Stomach smooth muscle (tissue), 2 donors: ENCODE measurements around the gene PCDHGA2.
"Not testable (repeated sequence)": the region's sequence is repeated elsewhere in the genome, so short reads cannot be mapped to it uniquely, and the experiment has no call there.

Experiments used
- H3K27ac ChIP-seq: one replicate; pipeline ENCODE4 v1.7.0; 2013; ENCODE audit warnings: mild to moderate bottlenecking, low read length, inconsistent platforms
- H3K27me3 ChIP-seq, 2 donors: one replicate each; pipeline ENCODE4 v1.7.0; 2013; ENCODE audit warnings: low read length in 2 of 2; ENCODE audit not compliant: insufficient read depth in 2 of 2, control insufficient read depth in 1 of 2
- H3K36me3 ChIP-seq, 2 donors: one replicate each; pipeline ENCODE4 v1.7.0; 2013; ENCODE audit warnings: low read length in 2 of 2; ENCODE audit not compliant: control insufficient read depth in 2 of 2, insufficient read depth in 2 of 2
- H3K4me1 ChIP-seq: one replicate; pipeline ENCODE4 v1.7.0; 2013; ENCODE audit warnings: low read length; ENCODE audit not compliant: control insufficient read depth, insufficient read depth
- H3K4me3 ChIP-seq, 2 donors: one replicate each; pipeline ENCODE4 v1.7.0; 2013; ENCODE audit warnings: low read length in 2 of 2
- H3K9ac ChIP-seq, 2 donors: one replicate each; pipeline ENCODE4 v1.7.0; 2013; ENCODE audit warnings: low read length in 2 of 2, mild to moderate bottlenecking in 1 of 2
- H3K9me3 ChIP-seq, 2 donors: one replicate each; pipeline ENCODE4 v1.7.0; 2013; ENCODE audit warnings: low read length in 2 of 2; ENCODE audit not compliant: control insufficient read depth in 2 of 2
- donor health status: healthy.
- donor health status: Pancreatic carcinoma.

Gene PCDHGA2

GRCh38 chr5:141338538-141339306, at the start of gene PCDHGA2:
Gene PCDHGA2, plus strand, starts transcription at chr5:141338760.
- Histone ChIP-seq H3K27ac (no peak within 1 kb of the TSS), H3K4me3 (peak within 1 kb of the TSS; percentile 50 to 60), H3K4me1 (no peaks in the 10 kb centered on the region), H3K9me3 (peaks cover 41 to 50% of the 10 kb centered on the region in 2 donors), H3K27me3 (no peaks in the 10 kb centered on the region), H3K36me3 (no peaks in the 10 kb centered on the region), H3K9ac (no peak within 1 kb of the TSS)

GRCh38 chr5:141298376-141298775, 40.2 kb upstream of the PCDHGA2 start:
- H3K4me1 ChIP-seq, result no peaks in the 10 kb centered on the region
- H3K9ac ChIP-seq, result no peak overlapping the region
- H3K36me3 ChIP-seq, result peaks cover 0 to 3% of the 10 kb centered on the region in 2 donors
- H3K4me3 ChIP-seq, result no peak overlapping the region
- no peaks in the 10 kb centered on the region for H3K27me3 ChIP-seq
- H3K27ac ChIP-seq, result no peak overlapping the region
- H3K9me3 ChIP-seq, result peaks cover 29 to 52% of the 10 kb centered on the region in 2 donors

- no peaks in the 10 kb centered on the region for H3K4me1 ChIP-seq
- H3K27me3 ChIP-seq, result no peaks in the 10 kb centered on the region
- no peak within 1 kb of the TSS for H3K9ac ChIP-seq
- H3K27ac ChIP-seq, result no peak within 1 kb of the TSS
- no peaks in the 10 kb centered on the region for H3K36me3 ChIP-seq
- peaks cover 32 to 73% of the 10 kb centered on the region in 2 donors for H3K9me3 ChIP-seq
- H3K4me3 ChIP-seq, result peak within 1 kb of the TSS in 1 of 2 donors; percentile 14
Measured at GRCh38 chr5:141303756-141304155, 34.8 kb upstream of the PCDHGA2 start, which contains the start of gene SLC25A2. Gene SLC25A2, minus strand, starts transcription at chr5:141304049. Its CDS starts 184 bp downstream, at chr5:141303865.

GRCh38 chr5:141306630-141307029, 31.9 kb upstream of the PCDHGA2 start:
- Histone ChIP-seq H3K4me3 (no peak overlapping the region), H3K27me3 (no peaks in the 10 kb centered on the region), H3K9ac (no peak overlapping the region), H3K4me1 (no peaks in the 10 kb centered on the region), H3K27ac (no peak overlapping the region), H3K9me3 (peaks cover 30 to 64% of the 10 kb centered on the region in 2 donors), H3K36me3 (peaks cover 0 to 2% of the 10 kb centered on the region in 2 donors)

- peaks cover 2 to 11% of the 10 kb centered on the region in 2 donors for H3K36me3 ChIP-seq
- H3K4me1 ChIP-seq, result no peaks in the 10 kb centered on the region
- no peaks in the 10 kb centered on the region for H3K27me3 ChIP-seq
- no peak overlapping the region for H3K4me3 ChIP-seq
- H3K9me3 ChIP-seq, result peaks cover 26 to 57% of the 10 kb centered on the region in 2 donors
- H3K9ac ChIP-seq, result no peak overlapping the region
- no peak overlapping the region for H3K27ac ChIP-seq
Measured at GRCh38 chr5:141313711-141314110, 24.8 kb upstream of the PCDHGA2 start.

GRCh38 chr5:141316963-141317362, 21.6 kb upstream of the PCDHGA2 start:
- H3K27ac ChIP-seq, H3K27me3 ChIP-seq, H3K9ac ChIP-seq, H3K4me1 ChIP-seq, H3K4me3 ChIP-seq: not testable (repeated sequence)
- Histone ChIP-seq H3K36me3 (peaks cover 6 to 21% of the 10 kb centered on the region in 2 donors), H3K9me3 (peaks cover 33 to 57% of the 10 kb centered on the region in 2 donors)

- peaks cover 28 to 46% of the 10 kb centered on the region in 2 donors for H3K9me3 ChIP-seq
- no peaks in the 10 kb centered on the region for H3K27me3 ChIP-seq
- H3K27ac ChIP-seq, result no peak overlapping the region
- no peaks in the 10 kb centered on the region for H3K4me1 ChIP-seq
- peak overlapping the region; percentile 84 to 90 for H3K4me3 ChIP-seq
- no peak overlapping the region for H3K9ac ChIP-seq
- H3K36me3 ChIP-seq, result peaks cover 6 to 21% of the 10 kb centered on the region in 2 donors
Measured at GRCh38 chr5:141319202-141319601, 19.4 kb upstream of the PCDHGA2 start.

- H3K4me1 ChIP-seq, result no peaks in the 10 kb centered on the region
- peaks cover 6 to 21% of the 10 kb centered on the region in 2 donors for H3K36me3 ChIP-seq
- no peak overlapping the region for H3K9ac ChIP-seq
- H3K4me3 ChIP-seq, result peak overlapping the region; percentile 84 to 90
- H3K27me3 ChIP-seq, result no peaks in the 10 kb centered on the region
- no peak overlapping the region for H3K27ac ChIP-seq
- peaks cover 28 to 46% of the 10 kb centered on the region in 2 donors for H3K9me3 ChIP-seq
Measured at GRCh38 chr5:141319699-141320098, 18.9 kb upstream of the PCDHGA2 start.

- Histone ChIP-seq H3K4me1 (no peaks in the 10 kb centered on the region), H3K27me3 (no peaks in the 10 kb centered on the region), H3K4me3 (peak within 1 kb of the TSS; percentile 84 to 90), H3K27ac (peak within 1 kb of the TSS; percentile 90), H3K9me3 (peaks cover 26 to 40% of the 10 kb centered on the region in 2 donors), H3K36me3 (peaks cover 6 to 21% of the 10 kb centered on the region in 2 donors), H3K9ac (peak within 1 kb of the TSS; percentile 89 to 92)
Measured at GRCh38 chr5:141320225-141321169, 18.1 kb upstream of the PCDHGA2 start, which contains the start of gene TAF7. Gene TAF7, minus strand, starts transcription at chr5:141320784. Its CDS starts 740 bp downstream, at chr5:141320044.

GRCh38 chr5:141322261-141322660, 16.3 kb upstream of the PCDHGA2 start:
- Histone ChIP-seq H3K4me3 (no peak overlapping the region), H3K9me3 (peaks cover 22 to 31% of the 10 kb centered on the region in 2 donors), H3K27me3 (no peaks in the 10 kb centered on the region)

More at GRCh38 chr5:141322261-141322660, 16.3 kb upstream of the PCDHGA2 start:
- H3K27ac ChIP-seq, result no peak overlapping the region
- no peaks in the 10 kb centered on the region for H3K4me1 ChIP-seq
- H3K36me3 ChIP-seq, result peaks cover 6 to 17% of the 10 kb centered on the region in 2 donors
- no peak overlapping the region for H3K9ac ChIP-seq
